Gastroesophageal sphincter (tissue), 3 donors: ENCODE measurements around the gene ERCC6L2.

ENCODE experiments used
- POLR2A ChIP-seq, 2 donors: fragments of 450-650 bp; IDR thresholded peaks; one replicate each; pipeline ENCODE4 v1.6.1; 2017; ENCODE audit warnings: antibody characterized with exemption in 2 of 2, mild to moderate bottlenecking in 2 of 2, moderate library complexity in 1 of 2
- POLR2AphosphoS5 ChIP-seq: sonication (generic); formaldehyde crosslinking; IDR thresholded peaks from one replicate; pipeline ENCODE4 v1.6.1; 2017; ENCODE audit warnings: antibody characterized with exemption
- TF ChIP-seq, protein P1 (sequence below), 4 experiments: fragments of 200-600 bp in 2 of 4; fragments of 450-650 bp in 2 of 4; sonication (generic) in 1 of 4; IDR thresholded peaks; one replicate each; pipeline ENCODE4 v1.5.1; 2017 to 2019; ENCODE audit warnings: antibody characterized with exemption in 4 of 4, mild to moderate bottlenecking in 2 of 4, moderate library complexity in 2 of 4

DNA sequence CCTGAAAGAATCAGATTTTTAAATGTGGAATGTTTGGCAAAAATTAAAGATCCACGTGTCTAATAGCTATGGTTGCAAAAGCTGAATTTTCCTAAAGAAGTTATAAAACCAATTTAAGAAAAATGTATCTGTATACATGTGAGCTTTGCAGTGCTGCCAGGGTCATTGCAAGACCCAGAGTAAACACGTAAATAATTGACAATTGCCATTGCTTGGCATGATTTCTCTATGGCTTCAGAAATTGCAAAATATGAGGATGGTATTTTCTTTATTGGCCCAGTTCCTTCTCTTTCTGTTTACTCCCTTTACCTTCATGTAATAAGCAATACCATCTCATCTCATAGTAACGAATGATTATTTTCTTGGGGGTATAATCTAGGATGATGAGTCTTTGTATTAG is 123.9 kb downstream of the ERCC6L2 start:
- TF ChIP-seq POLR2A (IDR thresholded peaks at IDR 0.05): no peak
- TF ChIP-seq, protein P1, sequence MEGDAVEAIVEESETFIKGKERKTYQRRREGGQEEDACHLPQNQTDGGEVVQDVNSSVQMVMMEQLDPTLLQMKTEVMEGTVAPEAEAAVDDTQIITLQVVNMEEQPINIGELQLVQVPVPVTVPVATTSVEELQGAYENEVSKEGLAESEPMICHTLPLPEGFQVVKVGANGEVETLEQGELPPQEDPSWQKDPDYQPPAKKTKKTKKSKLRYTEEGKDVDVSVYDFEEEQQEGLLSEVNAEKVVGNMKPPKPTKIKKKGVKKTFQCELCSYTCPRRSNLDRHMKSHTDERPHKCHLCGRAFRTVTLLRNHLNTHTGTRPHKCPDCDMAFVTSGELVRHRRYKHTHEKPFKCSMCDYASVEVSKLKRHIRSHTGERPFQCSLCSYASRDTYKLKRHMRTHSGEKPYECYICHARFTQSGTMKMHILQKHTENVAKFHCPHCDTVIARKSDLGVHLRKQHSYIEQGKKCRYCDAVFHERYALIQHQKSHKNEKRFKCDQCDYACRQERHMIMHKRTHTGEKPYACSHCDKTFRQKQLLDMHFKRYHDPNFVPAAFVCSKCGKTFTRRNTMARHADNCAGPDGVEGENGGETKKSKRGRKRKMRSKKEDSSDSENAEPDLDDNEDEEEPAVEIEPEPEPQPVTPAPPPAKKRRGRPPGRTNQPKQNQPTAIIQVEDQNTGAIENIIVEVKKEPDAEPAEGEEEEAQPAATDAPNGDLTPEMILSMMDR (IDR thresholded peaks at IDR 0.05): no peak
- no peak for TF ChIP-seq POLR2AphosphoS5
